SHP77 treated with DMSO at 0.1 percent for 48 hours (cell line): Measurements from ENCODE around the gene LKAAEAR1.
"Not testable (repeated sequence)": the region's sequence is repeated elsewhere in the genome, so short reads cannot be mapped to it uniquely, and the experiment has no call there.

Experiments used
- DNase-seq: peaks from one replicate; lab custom pipeline; 2025; lab: John Stamatoyannopoulos, UW

LKAAEAR1 gene

DNA sequence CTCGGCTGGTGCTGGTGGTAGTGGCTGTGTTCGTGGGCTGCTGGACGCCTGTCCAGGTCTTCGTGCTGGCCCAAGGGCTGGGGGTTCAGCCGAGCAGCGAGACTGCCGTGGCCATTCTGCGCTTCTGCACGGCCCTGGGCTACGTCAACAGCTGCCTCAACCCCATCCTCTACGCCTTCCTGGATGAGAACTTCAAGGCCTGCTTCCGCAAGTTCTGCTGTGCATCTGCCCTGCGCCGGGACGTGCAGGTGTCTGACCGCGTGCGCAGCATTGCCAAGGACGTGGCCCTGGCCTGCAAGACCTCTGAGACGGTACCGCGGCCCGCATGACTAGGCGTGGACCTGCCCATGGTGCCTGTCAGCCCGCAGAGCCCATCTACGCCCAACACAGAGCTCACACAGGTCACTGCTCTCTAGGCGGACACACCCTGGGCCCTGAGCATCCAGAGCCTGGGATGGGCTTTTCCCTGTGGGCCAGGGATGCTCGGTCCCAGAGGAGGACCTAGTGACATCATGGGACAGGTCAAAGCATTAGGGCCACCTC is 14.3 kb upstream of the LKAAEAR1 start:
- DNase-seq: no peak

DNA sequence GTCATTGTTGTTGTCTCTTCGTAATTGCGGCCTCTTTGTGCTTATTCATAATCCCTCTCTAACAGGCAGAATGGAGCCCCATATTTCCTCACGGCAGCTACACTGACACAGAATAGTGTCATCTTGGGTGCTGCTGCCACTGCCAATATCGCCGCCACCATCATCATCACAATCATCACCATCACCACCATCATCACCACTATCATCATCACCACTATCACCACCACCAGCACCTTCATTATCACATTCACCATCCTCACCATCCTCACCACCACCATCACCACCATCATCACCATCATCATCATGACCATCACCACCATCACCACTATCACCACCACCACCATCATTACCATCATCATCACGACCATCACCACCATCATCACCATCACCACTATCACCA is 12.3 kb upstream of the LKAAEAR1 start:
- no peak for DNase-seq

- no peak for DNase-seq
Observed at GRCh38 chr20:64095927-64096326, 11.7 kb upstream of the LKAAEAR1 start.

- DNase-seq: no peak
Observed at GRCh38 chr20:64095455-64095854, 11.3 kb upstream of the LKAAEAR1 start.

DNA sequence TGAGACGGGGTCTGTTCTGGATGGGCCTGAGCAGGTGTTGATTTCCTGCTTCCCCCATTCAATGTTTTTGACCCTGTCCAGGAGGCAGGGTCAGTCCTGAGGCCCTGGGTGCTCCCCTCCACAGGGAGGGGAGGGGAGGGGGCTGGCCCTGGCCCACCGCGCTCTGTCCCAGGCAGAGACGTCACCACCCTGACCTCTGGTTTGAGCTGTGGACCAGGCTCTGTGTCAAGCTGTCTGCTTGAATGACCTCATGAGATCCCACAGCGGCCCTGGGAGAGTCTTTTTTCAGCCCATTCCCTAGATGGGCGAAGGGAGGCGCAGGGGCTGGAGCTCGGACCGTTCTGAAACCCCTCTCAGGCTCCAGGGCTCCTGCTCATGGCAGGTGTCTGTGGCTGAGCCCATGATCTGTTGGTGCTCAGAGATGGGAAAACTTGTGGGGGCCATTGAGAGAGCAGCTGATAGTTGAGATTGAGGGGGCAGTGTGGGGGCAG is 8.9 kb upstream of the LKAAEAR1 start:
- peak; percentile 42 for DNase-seq

DNA sequence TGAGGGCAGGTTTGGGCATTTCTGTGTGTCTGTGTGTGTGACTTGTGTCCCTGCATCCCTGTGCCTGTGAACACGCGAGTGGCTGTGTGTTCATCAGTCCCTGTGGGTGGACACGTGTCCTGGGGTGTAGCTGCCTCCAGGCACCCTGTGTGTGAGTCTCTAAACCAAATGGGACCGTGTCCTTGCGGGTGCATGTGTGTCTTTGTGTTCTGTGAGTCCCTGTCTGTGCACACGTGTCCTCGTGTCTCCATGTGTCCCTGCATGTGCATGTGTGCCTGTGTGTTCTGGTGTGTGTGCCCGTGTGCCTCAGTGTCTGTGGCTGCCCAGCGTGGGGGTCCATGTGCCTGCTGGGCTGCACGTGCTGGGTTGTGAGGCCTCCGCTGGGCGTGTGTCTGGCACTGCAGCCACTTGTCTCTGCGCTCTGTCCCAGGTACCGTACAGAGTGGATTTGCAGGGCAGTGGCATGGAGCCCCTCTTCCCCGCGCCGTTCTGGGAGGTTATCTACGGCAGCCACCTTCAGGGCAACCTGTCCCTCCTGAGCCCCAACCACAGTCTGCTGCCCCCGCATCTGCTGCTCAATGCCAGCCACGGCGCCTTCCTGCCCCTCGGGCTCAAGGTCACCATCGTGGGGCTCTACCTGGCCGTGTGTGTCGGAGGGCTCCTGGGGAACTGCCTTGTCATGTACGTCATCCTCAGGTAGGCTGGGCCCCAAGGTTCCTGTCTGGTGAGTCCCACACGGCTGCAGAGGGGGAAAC is 8.2 kb upstream of the LKAAEAR1 start:
- no peak for DNase-seq

- DNase-seq: no peak
Observed at GRCh38 chr20:64091770-64092169, 7.6 kb upstream of the LKAAEAR1 start.

DNA sequence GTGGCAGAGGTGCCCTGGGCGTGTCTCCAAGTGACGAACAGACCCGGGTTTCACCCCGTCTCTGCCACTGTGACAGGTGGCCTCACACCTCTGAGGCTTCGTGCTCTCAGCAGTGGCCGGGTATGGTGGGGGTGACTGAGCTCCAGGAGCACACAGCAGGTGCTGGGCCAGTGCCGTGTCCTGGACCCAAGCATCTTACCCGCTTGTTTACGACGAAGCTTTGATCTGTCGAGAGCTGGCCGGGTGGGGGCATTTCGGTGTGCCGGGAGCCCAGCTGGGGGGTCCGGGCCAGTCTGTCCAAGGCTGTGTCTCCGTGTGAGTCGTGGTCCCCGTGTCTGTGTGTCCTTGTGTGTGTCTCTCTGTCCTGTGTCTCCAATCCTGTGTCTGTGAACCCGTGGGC is 7.1 kb upstream of the LKAAEAR1 start:
- no peak for DNase-seq

GRCh38 chr20:64090165-64090564 is 6.0 kb upstream of the LKAAEAR1 start:
- DNase-seq: no peak

- not testable (repeated sequence) for DNase-seq
Observed at GRCh38 chr20:64088586-64088985, 4.4 kb upstream of the LKAAEAR1 start.

- not testable (repeated sequence) for DNase-seq
Observed at GRCh38 chr20:64087226-64087825, 3.1 kb upstream of the LKAAEAR1 start.

GRCh38 chr20:64086801-64087200 is 2.6 kb upstream of the LKAAEAR1 start:
- DNase-seq: no peak

GRCh38 chr20:64084685-64085152 is 521 bp upstream of the LKAAEAR1 start:
- DNase-seq: peak; percentile 33

GRCh38 chr20:64083378-64083803 is 807 bp downstream of the LKAAEAR1 start:
- DNase-seq: peak; percentile 79

DNA sequence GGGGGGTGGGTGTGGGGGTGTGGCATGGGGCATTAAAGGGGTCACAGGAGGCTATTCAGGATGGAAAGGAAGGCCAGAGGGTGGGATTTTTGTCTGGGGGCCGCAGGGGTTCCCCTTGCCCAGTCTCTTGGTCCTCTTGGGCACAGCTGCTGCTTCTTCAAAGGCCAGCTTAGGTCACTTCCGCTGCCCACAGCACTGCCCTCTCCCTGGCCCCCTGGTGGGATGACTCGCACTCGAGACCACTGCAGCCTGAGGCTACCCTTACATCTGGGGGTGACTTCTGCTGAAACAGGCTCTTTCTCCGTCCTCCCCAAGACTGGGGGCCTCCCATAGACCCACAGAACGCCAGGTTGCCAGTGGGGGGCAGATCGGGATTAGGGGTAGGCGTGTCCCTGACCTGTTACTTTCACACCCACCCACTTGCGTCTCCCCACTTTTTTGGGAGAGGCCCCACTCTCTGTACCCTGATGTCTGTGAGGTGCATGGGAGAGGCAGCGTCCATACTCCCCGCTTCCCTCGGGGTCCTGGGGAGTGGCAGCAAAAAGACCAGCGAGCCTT is 1.3 kb downstream of the LKAAEAR1 start:
- no peak for DNase-seq

DNA sequence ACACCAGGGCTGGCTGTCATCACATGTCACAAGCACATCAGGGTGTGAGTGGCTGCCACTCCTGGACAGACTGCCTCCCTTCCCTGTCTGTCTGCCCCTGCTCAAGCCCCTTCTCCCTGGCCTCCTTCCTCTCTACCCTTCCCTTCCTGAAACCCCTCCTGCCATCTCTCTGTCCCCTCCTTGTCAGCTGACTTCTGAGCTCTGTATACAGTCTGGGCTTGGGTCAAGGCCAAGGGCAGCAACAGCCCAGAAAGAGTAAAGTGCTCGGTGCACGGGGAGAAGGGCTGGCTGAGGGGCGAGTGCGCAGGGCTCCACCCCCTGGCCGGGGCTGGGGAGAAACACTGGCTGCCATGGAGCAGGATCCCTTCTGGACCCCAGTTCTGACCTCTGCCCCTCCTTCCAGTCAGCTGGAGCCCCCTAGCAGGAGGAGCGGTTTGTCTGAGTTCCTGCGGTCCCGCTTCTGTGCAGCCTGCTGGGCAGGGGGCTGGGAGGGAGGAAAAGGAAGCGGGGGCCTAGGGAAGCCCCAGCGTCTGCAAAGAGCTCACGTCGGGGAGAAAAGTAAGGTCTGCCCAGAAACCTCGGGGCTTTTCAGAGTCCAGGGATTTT is 2.0 kb downstream of the LKAAEAR1 start:
- DNase-seq: no peak

DNA sequence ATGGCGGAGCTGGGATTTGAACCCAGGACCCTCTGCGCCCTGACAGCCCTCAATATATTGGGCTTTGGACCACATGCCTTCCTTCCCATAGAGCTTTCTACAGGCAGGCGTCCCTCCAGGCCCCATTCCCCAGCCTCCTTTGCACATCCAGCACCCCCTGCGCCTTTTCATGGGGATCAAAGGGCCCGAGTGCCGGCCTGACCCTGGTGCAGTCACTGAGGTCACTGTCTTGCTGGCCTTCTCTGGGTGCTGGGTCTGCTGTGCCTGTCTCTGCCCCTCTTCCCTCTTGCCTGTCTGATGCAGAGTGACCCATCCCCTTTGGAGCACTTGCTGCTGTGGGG is 2.6 kb downstream of the LKAAEAR1 start:
- no peak for DNase-seq

GRCh38 chr20:64080813-64081623 is 3.2 kb downstream of the LKAAEAR1 start:
- DNase-seq: no peak

- DNase-seq: no peak
Observed at GRCh38 chr20:64080013-64080812, 4.0 kb downstream of the LKAAEAR1 start, which contains the start of gene OPRL1. Gene OPRL1, plus strand, starts transcription at chr20:64080082. Its CDS starts 12,639 bp downstream, at chr20:64092721.

DNA sequence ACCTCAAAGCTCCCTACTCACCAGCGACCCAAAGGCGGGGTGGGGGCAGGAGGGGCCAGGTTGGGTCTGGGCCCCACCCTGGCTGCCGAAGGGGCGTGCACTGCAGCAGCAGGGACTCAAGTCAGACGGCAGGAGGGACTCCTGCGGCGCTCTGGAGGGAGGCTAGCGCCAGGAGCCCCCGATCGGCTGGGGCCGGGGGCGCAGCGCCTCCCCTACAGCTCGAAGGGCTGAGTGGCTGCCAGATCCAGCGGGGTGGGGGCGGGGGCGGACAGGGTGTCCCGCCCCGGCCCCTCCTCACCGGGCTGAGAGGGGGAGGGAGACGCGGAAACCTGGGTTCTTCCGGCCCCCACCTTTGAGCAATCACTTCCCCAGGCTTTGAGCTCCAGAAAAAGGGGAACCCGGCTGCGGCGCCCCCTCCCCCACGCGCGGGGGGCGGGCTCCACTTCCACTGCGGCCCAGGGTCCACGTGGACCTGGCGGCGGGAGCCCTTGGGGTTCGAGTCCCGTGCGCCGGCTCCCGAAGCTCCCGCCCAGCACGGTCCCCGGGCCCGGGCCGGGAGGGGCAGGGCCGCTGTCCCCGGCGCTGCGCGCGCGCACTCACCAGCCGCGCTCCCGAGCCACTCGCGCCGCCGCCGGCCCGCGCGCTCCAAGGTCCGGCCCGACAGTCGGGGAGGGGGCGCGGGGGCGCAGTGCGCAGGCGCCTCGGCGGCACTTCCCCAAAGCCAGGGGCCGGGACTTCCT is 4.8 kb downstream of the LKAAEAR1 start, which contains the start of gene RGS19:
RGS19 (minus strand) TSS at position 246 of the 740 bp plus-strand sequence. CDS start 2,632 bp downstream, outside the sequence.
- peak; percentile 60 for DNase-seq
